Cortex of kidney (tissue), 1 donor: ENCODE results near the gene TMBIM1.
"Not testable (repeated sequence)": the region's sequence is repeated elsewhere in the genome, so short reads cannot be mapped to it uniquely, and the experiment has no call there.

Source experiments
- DNase-seq: peaks from one replicate; lab custom pipeline; 2025; lab: John Stamatoyannopoulos, UW

Gene TMBIM1

GRCh38 chr2:218291318-218292047, 820 bp downstream of the TMBIM1 start:
- no peak for DNase-seq

GRCh38 chr2:218290316-218291261, 1.7 kb downstream of the TMBIM1 start:
- DNase-seq = no peak

GRCh38 chr2:218289639-218290315, 2.5 kb downstream of the TMBIM1 start:
- no peak for DNase-seq

DNA sequence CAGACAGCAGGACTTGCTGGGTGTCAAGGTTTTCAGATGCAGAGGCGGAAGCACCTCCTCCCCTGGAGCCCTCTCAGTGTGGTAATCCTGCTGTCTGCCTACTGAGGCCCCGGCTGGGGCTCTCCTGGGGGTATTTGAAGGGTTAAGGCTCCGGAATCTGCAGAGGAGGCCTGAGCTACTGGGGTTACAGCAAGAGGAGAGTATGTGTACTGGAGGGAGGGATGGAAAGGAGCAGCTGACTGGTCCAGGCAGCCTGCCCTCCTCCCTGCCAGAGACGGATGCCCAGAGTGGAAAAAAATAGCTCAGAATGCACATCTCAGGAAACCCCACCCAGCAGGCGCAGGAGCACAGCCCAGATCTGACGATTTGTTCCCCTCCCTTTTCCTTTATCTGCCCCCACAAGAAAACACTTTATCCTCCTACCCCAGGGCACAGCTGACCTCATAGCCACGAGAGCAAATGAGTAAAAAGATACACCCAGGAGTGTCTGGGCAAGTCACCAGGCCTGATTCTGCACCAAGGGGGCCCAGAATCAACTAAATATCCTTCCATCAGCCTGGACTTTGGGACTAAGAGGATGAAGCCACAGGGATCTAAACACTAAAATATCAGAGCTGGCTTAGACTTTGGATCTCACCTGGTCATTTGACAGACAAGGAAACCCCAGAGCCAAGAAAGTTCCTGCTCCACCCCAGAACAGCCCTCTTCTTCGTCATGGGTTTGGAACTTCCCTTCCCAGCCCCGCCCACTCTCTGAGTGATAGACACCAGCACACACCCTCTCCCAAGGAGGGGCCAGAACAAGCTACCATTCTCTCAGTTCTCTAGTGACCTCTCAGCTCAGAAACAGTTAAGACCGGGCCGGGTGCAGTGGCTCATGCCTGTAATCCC, 5.5 kb downstream of the TMBIM1 start:
- no peak for DNase-seq

DNA sequence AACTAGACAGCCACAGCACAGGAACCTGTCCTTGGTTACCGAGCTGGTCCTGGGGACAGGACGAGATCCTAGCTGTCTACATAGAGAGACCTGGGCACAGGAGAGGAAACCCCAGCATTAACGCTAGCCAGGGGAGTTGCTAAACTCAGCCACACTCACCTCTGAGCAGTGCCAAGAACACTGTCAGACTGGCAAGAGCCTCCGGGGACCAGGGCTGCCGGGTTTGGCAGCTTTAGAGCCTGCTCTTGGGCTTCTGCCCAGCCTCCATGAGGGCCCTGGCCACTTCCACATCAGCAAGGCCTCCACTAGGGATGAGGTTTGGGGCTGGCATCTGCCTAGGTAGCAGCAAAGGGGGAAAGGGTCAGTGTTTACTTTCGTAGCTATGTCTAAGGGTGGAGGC, 6.7 kb downstream of the TMBIM1 start:
- no peak for DNase-seq

GRCh38 chr2:218284106-218284811, 8.0 kb downstream of the TMBIM1 start:
- DNase-seq = no peak

GRCh38 chr2:218282173-218282991, 9.9 kb downstream of the TMBIM1 start:
- no peak for DNase-seq

DNA sequence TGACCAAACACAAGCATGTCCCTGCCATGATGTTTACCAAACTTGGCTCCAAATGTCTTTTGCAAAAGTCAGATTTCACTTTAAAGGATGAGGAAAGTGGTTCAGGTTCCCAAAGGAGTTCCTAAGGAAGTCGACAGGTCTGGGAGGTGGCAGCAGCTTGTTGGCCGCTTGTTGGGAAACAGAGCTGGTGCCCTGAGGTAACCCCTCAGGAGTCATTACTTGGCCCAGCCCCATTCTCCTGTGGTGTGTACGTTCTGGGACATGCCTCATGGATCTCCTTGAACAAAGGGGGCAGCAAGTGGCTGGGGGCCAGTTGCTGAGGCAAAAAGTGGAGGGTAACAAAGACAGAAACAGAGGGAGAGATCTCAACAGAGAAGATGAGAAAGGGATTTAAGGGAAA, 10.9 kb downstream of the TMBIM1 start:
- DNase-seq = no peak

- no peak for DNase-seq
These were observed 11.9 kb downstream of the TMBIM1 start for GRCh38 chr2:218280260-218280870.

GRCh38 chr2:218278531-218279360, 13.6 kb downstream of the TMBIM1 start:
- no peak for DNase-seq

- DNase-seq = no peak
These were observed 14.4 kb downstream of the TMBIM1 start for GRCh38 chr2:218277921-218278320.

- no peak for DNase-seq
These were observed 15.1 kb downstream of the TMBIM1 start for GRCh38 chr2:218276986-218277755.

- DNase-seq = no peak
These were observed 16.8 kb downstream of the TMBIM1 start for GRCh38 chr2:218275371-218276072.

- DNase-seq = no peak
These were observed 17.7 kb downstream of the TMBIM1 start for GRCh38 chr2:218274586-218274985.

- no peak for DNase-seq
These were observed 18.4 kb downstream of the TMBIM1 start for GRCh38 chr2:218273908-218274249.

DNA sequence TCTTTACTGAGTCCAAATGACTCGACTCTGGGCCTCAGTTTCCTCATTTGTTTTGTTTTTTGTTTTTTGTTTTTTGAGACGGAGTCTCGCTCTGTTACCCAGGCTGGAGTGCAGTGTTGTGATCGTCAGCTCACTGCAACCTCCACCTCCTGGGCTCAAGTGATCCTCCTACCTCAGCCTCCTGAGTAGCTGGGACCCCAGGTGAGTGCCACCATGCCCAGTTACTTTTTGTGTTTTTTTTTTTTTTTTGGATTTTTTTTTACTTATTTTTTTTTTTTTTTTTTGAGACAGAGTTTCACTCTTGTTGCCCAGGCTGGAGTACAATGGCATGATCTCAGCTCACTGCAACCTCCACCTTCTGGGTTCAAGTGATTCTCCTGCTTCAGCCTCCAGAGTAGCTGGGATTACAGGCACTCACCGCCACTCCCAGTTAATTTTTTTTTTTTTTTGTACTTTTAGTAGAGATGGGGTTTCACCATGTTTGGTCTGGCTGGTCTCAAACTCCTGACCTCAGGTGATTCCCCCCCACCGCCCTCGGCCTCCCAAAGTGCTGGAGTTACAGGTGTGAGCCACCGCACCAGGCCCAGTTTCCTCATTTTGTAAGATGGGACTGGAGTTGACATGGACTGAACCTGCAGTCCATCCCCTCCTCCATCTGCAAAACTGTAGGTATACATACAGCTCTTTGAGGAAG, 18.9 kb downstream of the TMBIM1 start:
- not testable (repeated sequence) for DNase-seq
